Stimulated activated CD4-positive, alpha-beta T cell treated with anti-CD3 and anti-CD28 coated beads, Interleukin-4, amount 100 ng/mL, for 48 hours (primary cell): ENCODE measurements around the gene ZNF436.

Source experiments
- DNase-seq, 2 donors: peaks; one replicate each; pipeline ENCODE4 v3.0.0-alpha.2; 2020; ENCODE audit warnings: low read depth in 2 of 2

ZNF436 gene

DNA sequence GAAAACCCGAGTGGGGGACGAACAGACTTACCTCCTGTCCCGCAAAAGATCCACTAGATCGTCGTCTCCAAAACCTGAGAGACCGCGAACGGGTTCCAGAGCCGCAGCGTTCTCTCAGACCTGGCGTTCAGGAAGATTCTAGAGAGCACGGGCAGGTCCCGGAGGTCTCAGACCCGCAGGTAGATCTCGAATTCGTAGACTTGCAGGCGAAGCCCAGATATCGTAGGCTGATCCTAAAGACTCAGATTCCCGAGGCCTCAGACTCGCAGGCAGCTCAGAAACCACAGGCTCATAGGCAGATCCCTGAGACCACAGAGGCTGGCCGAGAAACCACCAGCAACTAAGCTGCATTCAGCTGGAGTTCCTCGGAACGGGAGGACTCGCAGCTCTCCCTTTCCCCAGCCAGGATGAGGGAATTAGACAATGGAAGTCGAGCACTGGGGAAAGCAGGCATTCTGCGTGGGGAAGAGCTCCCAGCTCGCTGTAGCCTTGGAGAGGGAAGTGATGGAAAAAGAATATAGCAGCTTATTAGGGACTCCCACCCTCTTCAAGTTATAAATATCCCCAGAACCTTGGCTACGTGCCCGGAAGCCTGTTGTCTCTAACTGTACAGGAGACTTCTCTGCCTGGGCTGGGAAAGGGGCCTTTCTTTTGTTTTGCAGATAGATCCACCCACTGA lies at the start of gene ZNF436:
Gene ZNF436, minus strand, starts transcription at position 502 of the 679 bp plus-strand sequence. CDS start 1,831 bp downstream, outside the sequence.
- DNase-seq, result peak in 1 of 2 donors; percentile 12

DNA sequence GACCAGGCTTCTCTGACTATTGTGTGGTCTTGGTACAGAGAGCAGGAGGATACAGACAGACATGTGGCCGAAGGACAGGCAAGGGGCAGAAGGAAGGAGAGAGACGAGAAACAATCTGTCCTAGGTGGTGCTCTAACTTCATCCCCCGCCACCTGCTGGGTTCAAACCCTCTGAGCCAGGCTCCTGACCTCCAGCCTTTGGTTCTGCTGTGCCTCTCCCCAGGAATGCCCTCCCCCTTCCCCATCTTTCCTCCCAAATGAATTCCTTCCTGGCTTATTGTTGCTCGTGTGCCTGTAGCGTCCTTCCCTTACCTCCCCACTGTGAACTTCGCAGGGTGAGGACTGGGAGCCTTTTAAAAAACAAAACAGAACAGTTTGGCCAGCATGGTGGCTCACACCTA lies 49.5 kb upstream of the ZNF436 start:
- no peak for DNase-seq

DNA sequence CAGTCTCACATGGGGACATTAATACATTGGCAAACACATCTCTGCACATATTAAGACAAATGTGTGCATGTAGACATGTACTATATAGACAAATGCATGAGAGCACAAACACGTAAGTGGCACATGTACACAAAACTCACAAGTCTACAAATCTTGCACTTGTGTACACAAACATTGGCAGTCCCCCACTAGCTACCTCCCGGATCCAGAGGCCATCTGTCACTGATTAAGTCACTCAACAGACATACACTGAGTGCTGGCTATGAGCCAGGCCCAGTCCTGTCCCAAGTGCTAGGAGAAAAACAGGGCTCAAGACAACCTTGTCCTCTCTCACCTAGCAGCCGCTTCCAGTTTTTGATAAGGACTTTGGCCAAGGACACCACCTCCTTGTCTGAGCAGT lies 47.9 kb upstream of the ZNF436 start:
- DNase-seq, result no peak

DNA sequence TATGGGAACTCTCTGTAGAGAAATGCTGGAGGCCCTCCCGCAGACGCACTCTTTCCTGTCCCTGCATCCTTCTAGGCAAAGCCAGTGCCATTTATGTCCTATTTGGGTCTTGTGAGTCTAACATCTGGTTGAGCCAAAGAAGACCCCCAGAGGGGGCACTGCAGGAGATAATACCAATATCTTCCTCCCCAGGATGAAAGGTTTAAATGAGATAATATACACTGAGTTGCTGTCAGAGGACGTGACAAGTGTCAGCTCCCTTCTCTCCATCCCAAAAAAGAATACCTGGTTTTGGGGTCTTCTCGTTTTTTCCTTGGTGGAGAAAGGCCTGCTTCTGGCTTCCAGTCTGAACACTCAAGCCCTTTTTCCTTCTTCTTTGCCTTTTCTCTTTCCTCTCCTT lies 47.3 kb upstream of the ZNF436 start:
- no peak for DNase-seq

DNA sequence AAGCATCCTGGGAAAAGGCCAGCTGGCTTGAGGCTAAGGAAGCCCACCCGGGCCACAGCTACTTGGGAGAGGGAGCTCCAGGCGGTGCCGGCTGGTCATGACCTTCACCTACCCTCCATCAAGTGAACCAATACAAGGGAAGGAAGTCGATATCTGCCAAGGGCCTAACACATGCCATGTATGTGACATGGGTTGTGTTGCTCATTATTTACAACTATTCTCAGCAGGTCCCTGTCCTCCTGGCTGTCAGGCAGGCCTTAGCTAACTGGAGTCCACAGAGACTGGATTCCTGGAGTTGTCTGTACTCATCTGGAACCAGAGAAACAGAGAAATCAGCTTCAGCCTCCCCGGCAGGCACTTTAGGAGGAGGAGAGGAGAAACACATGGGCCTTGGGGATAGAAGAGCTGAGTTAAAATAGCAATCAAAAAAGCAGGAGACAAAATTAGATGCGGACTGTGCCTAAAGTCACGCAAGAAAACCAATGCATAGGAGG lies 39.2 kb upstream of the ZNF436 start:
- no peak for DNase-seq

DNA sequence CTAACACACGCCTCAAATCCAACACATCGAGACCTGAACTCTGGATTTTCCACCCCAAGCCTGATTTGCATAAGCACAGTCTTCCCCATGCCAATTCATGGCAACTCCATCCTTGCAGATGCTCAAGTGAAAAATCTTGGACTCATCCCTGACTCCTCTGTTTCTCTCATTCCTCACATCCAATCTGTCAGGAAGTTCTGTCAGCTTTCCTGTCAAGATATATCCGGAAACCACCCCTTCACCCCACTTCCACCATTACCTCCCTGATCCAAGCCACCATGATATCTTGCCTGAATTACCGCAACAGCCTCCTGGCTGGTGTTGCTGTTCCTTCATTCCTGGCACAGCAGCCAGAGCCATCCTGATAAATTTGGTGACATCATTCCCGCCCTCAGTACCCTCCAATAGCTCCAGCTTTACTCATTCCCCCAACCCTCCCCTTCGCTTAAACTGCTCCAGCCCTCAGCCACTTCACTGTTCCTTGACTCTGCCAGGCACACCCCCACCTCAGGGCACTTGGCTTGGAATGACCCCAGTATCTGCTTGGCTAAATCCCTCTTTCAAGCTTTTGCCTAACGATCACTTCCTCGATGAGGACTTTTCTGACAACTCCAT lies 37.5 kb upstream of the ZNF436 start:
- DNase-seq, result no peak

DNA sequence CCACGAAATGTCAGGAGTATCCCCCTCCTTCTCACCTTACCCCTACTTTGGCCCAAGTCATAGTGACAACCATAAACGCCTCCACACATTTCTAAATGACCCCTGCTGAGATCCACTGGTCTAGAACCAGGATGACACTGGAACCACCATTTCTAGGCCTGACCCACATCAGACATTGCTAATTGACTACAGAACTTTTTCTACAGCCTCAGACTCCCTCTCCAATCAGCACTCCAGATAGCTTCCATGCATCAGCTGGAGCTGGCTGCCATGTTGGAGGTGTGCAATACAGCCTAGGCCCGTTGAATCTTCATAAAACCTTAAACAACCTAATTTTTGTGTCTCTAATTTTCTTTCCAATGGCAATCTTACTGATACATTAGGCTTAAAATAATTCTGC lies 36.3 kb upstream of the ZNF436 start:
- no peak for DNase-seq

DNA sequence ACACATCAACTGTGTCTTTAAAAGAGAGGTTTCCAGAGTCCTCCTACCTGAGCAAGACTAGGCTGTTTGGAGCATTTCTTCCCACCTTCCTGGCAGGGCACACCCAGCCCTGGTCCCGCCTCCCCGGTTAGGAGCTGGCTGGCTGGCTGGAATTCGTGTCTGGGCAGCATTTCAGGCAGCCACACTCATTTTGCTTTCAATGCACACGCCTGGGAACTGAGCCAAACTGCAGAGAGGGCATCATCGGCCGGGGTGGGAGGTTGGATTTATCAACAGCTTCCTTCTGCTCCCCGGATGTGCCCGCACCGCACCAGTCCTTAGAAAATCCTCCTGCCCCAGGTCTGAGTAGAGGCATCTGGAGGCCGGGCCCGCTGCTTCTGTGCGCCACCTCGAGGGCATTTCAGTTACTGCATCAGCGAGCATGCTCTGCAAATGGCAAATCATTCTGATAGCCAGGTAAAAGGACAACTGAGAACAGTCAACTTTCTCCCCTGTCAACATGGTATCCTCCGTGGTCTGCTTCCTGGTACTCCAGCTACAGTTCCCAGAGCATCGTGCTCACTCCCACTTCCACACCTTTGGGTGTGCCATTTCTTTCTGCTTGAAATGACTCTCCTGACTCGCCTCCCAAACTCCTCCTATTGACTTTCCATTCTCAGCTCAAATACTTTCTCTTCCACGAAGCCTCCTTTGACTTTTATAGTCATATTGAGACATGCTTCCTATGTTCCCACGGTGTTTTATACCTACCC lies 34.3 kb upstream of the ZNF436 start:
- DNase-seq, result peak; percentile 80 to 92

DNA sequence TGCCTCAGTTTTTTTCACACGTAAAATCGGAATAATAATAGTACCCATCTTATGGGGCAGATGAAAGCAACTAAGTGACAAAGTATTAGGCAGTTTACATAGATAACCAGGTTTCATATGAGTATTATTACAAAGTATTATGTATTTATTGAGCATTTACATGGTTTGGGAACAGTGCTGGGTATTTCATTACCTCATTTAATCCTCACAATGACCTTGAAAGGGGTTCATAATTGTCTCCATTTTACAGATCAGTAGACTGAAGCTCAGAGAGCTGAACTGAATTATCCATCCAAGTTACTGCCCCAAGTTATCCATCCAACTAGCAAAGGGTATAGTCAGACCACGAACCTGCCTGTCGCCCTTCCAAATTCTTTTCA lies 33.7 kb upstream of the ZNF436 start:
- no peak for DNase-seq

DNA sequence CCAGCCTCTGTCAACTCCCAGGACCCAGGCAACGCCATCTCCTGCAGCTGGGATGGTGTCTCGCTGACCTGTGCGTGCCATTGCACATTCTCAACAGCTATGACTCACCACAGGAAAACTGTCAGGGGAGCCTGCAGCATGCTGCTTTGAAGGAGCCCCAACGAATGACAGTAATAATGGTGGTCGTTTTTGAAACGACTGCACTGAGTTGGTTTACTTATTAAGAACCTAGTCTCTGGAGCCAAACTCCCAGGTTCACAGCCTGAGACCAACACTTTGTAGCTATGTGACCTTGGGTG lies 33.4 kb upstream of the ZNF436 start:
- no peak for DNase-seq

DNA sequence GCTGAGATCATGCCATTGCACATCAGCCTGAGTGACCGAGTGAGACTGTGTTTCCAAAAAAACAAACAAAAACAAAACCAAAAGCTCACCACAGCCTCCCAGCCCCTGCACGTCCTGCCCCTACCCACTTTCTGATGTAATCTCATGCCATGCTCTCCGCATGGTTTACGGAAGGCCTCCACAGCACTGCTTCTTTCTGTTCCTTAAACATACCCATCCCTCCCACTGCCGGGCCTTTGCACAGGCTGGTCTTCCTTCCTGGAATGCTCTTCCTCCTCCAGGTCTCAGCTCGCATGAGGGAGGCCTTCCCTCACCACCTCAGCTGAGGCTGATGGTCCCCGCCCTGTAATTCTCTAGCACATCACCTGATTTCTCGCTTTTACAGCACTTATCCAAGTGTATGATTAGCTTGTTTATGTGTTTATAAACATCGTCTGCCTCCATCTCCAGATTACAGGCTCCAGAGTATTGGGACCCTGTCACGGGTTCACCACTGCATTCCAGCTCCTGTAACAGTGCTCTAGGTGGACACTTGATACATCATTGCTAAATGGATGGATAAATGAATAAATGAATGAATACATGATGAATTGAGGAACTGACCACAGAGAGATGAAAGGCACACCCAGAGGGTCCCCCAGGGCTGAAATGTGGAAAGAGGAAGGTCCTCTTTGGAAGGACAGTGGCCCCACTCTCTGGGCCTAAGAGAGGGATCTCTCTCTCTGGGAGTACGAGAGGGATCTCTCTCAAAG lies 32.8 kb upstream of the ZNF436 start:
- DNase-seq, result no peak

DNA sequence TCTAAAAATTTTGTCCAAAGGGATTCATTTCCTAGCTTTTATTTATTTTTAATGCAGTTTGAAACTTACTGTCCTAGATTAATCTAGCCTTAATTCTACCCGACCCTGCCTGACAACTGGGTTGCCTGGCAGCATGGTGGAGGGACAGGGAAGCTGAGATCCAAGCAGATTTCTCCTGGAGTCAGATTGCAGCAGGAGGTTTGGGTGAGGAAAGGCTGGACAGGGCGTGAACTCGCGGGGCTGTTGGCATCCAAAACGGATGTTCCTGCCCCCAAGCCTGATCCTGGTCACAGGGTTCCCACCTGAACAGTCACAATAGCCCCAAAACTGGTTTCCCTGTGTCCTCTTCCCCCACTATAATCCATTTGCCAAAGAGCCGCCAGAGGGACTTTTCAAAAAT lies 31.7 kb upstream of the ZNF436 start:
- DNase-seq, result no peak

DNA sequence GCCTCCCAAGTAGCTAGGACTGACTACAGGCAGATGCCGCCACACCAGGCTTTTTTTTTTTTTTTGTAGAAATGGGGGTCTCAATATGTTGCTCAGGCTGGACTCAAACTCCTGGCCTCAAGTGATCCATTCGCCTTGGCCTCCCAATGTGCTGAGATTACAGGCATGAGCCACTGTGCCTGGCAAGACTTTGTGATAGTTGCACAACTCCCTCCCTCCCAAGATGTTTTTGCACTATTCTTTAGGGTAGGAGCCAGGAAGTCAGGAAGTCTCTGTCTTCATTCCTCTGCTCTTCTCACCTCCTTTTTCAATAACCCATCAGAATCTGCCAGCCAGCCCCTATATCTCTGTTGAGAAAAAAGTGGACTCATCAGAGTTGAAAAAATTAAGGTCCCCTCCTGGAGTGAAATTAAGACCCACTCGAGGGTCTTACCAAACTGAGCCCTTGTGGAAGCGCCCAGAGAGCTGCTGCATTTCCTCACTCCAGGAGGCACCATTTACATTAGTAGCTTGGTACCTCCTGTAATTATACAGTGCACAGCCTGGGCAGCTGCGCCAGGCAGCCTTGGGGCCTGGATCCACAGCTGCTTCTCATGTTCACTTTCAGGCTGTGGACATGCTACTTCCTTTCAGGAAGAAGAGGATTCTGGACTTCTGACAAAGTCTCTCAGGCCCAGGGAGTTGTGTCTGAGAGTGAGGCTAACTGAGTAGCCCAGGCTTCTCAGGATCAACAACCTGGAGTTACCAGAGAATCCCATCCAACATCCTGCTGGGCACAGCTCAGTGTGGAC lies 30.9 kb upstream of the ZNF436 start:
- DNase-seq, result no peak

DNA sequence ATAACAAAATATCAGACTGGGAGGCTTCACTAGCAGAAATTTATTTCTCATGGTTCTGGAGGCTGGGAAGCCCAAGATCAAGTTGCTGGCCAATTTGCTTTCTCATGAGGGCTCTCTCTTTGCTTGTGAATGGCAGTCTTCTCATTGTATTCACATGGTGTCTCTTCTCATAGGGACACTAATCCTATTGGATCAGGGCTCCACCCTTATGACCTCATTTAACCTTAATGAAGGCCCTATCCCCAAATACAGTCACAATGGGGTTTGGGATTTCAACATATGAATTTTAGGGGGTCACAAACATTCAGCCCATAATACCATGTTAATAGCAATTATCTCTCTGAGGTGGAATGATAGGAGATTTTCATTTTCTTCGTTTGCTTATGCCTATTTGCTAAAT lies 29.6 kb upstream of the ZNF436 start:
- DNase-seq, result no peak

DNA sequence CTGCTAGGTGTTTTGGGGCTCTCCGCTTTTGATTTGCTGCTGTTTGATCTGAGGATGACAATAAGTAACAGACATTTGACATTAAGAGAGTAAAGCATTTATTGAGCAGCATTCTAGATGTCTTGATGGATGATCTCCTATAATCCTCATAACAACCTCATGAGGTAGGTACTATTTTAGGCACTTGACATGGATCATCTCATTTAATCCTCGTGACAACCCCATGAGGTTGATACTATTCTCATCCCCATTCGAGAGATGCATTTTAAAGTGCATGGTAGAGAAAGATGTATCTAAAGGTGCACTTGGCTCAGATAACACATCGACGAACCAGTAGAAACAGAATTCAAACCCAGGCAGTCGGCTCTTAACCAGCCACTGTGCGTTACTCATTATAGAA lies 28.3 kb upstream of the ZNF436 start:
- DNase-seq, result no peak

DNA sequence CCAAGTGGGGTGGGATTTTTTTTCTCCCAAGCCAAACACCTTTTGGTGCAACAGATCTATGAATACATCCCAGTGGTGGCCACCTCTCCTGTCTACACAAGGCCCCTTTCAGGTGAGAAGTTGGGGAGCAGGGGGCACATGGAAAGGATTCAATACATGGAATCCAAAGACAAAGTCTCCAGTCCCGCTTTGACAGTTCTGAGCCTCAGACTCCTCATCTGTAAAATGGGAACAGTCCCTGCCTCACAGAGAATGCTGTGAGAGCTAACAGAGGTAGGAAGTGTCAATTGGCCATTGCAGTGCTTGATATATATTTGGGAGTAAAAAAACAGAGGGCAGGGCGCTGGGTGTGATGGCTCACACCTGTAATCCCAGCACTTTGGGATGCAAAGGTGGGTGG lies 26.7 kb upstream of the ZNF436 start:
- DNase-seq, result no peak

DNA sequence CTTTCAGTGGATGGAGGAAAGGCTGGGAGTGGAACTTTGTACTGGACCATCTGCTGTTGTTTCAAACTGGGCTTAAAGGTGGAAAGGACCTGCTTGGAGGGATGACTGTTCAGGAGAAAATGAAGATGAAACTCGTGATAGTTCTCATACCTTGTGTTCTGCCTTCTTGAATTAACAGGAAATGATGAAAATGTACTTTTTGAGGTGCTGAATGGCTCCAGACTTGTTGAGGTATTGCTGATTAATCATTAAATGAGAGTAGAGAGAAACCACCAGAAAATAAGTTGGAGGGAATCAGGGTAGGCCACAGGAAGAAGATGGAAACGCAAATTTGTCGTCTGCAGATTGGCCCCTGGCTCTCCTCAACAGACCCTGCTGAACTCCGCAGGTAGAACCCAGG lies 26.2 kb upstream of the ZNF436 start:
- no peak for DNase-seq

DNA sequence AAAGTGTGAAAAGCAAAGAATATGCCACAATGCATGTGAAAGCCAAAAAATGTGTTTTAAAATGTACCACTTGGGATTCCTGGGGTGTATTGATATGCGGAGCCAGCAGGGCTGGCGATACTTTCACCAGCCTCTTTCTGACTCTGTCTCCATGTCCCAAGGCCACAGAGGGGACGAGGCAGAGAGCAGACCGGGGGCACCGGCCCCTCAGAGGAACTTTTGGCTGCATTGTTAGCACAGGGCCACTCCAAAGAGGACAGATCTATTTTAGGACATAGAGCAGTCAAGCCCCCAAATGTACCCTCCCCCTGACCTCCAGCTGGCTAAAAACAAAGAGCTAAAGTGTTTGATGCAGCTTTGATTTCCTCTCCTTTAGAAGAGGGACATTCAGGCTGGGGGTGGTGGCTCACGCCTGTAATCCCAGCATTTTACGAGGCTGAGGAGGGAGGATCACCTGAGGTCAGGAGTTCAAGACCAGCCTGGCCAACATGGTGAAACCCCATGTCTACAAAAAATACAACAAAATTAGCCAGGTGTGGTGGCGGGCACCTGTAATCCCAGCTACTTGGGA lies 25.6 kb upstream of the ZNF436 start:
- DNase-seq, result no peak

DNA sequence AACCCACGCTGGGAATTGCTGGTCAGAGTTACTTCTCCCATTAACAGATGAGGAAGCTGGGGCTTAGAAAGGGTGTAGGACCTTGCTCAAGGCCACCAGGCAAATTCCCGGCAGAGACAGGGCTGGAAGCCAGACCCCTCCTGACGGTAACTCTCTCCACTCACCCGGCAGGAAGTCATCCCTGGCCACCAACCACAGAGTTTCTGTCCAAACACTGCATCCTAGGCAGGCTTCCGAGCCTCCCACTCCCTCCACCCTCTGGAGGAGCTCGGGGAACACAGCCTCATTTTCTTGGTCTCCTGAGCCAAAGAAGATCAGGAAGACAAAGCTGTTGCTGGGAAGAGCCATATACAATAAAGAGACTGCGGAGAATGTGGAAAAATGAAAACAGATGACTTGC lies 25.0 kb upstream of the ZNF436 start:
- DNase-seq, result no peak

DNA sequence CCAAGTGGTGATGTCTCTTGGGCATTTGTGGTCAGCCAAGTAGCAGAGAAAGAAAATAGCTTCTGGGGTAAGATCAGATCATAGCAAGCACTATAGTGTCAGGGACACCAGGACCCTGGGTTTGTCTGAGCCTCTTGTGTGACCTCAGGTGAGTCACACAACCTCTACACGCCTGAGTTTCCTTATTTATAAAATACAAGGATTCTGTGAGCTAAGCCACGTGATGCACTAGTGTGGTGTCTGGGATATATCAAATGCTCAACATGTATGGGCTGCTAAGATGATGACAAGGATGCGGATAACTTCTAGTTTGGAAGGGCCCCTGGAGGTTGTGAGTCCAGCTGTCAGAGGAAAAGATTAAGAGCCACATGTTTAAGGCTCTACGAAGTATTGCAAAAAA lies 24.5 kb upstream of the ZNF436 start:
- DNase-seq, result no peak

DNA sequence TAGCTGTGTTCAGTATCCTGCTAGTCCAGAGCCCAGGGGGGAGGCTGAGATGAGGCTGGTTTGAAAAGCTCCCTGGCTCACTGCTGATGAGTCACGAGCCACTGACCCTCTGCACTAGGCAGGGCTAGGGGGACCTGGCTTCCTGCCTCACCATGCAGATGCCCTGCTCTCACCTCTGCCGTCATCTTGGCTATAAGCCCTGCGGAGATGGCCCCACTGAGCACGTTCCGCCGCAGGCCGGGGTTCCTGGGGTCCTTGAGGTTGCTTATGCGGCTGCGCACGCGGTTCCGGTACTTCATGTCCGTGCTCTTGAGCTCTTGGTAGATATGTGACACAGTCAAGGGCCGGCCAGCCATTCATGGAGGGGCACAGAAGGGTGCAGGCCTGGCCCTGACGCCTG lies 24.1 kb upstream of the ZNF436 start:
- DNase-seq, result no peak
